Measurements from ENCODE around the gene DUSP16.
"Not testable (repeated sequence)": the region's sequence is repeated elsewhere in the genome, so short reads cannot be mapped to it uniquely, and the experiment has no call there.

Gene DUSP16, protein sequence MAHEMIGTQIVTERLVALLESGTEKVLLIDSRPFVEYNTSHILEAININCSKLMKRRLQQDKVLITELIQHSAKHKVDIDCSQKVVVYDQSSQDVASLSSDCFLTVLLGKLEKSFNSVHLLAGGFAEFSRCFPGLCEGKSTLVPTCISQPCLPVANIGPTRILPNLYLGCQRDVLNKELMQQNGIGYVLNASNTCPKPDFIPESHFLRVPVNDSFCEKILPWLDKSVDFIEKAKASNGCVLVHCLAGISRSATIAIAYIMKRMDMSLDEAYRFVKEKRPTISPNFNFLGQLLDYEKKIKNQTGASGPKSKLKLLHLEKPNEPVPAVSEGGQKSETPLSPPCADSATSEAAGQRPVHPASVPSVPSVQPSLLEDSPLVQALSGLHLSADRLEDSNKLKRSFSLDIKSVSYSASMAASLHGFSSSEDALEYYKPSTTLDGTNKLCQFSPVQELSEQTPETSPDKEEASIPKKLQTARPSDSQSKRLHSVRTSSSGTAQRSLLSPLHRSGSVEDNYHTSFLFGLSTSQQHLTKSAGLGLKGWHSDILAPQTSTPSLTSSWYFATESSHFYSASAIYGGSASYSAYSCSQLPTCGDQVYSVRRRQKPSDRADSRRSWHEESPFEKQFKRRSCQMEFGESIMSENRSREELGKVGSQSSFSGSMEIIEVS
- total RNA-seq, result 159 to 290 reads per million in 2 experiments

DNA sequence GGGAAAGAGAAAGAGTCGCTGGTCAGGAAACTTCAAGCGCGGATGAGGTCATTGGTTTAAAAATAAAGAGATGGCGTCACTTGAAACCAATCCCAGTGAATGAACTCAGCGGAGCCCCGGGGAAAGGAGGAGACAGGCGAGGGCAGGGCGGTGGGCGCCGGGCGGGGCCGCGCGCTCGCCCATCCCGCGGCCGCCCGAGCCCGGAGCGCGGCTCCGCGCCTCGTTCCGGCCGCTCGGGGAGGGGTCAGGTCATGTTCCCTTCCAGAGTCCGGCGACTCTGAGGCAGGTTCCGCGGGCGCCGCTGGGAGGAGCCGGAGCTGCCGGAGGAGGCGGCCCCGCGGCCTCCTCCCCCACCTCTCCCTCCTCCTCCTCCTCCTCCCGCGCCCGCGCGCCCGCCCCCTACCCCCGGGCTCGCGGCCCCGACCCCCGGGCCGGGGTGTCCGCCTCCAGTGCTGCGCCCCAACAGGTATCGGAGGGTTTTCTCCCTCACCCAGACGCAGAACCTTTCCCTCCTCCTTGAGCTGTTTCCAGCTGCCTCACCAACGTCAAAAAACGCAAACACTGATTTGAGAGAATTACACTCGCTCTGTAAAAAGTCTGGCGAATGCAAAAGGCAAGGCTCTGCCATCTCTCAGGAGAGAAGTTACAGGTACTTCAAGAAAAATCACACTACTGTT is at the start of gene DUSP16:
Gene DUSP16, minus strand, starts transcription at position 279 of the 677 bp plus-strand sequence. CDS start 41,765 bp downstream, outside the sequence.
- peak; percentile 76 for DNase-seq (ENCODE audit: low read depth)

DNA sequence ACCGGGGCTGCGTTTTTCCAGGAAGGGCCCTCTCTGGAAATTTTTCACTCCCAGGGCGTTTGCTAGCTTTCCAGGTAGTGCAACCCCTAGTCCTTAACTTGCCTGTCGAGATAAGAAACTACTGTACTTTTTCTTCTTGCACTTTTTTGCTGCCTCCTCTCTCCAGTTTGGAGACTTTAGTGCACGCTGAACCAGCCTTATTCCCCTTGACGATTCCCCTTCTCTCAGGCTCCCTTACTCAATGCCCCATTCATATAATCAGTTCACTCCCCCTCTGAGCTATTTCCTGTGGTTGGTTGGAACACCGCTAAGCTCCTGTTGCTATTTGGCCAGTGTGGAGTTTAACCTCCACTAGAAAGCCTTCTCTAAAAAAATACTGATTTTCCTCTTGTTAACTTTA is 49.7 kb upstream of the DUSP16 start:
- DNase-seq (ENCODE audit: low read depth), result no peak

- DNase-seq (ENCODE audit: low read depth), result peak; percentile 79
Observed at GRCh38 chr12:12611512-12612306, 49.0 kb upstream of the DUSP16 start, which contains the start of gene CREBL2. TSS of gene CREBL2 (plus strand) at chr12:12611876. CDS start at chr12:12612173, 297 bp downstream.

DNA sequence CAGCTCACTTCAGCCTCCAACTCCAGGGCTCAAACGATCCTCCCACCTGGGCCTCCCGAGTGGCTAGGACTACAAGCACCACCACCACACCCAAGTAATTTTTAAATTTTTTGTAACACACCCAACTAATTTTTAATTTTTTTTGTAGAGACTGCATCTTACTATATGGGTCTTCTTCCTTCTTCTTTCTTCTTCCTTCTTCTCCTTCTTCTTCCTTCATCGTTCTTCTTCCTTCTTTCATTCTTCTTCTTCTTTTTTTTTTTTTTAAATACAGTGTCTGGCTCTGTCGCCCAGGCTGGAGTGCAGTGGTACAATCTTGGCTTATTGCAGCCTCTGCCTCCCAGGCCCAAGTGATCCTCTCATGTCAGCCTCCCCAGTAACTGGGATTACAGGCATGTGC is 48.0 kb upstream of the DUSP16 start:
- DNase-seq (ENCODE audit: low read depth), result no peak

DNA sequence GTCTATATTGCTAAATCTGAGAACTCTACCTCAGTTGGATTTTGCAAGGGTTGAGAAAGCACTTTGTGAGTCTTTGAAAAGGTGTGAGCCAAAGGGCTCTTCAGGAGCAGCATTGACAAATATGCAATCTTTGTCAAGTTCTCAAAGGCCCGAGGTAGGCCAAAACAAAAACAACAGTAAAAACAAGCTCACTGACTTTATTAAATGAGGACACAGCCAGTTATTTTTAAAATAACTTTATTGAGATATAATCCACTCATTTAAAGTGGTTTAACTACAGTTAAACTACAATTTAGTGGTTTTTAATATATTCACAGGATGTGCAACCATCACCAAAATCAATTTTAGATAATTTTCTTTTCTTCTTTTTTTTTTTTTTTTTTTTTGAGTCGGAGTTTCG is 47.0 kb upstream of the DUSP16 start:
- DNase-seq (ENCODE audit: low read depth), result no peak

GRCh38 chr12:12608557-12608957 is 45.9 kb upstream of the DUSP16 start:
- no peak for DNase-seq (ENCODE audit: low read depth)

- DNase-seq (ENCODE audit: low read depth), result no peak
Observed at GRCh38 chr12:12606781-12607589, 44.3 kb upstream of the DUSP16 start.

GRCh38 chr12:12604740-12605139 is 42.1 kb upstream of the DUSP16 start:
- DNase-seq (ENCODE audit: low read depth), result no peak

DNA sequence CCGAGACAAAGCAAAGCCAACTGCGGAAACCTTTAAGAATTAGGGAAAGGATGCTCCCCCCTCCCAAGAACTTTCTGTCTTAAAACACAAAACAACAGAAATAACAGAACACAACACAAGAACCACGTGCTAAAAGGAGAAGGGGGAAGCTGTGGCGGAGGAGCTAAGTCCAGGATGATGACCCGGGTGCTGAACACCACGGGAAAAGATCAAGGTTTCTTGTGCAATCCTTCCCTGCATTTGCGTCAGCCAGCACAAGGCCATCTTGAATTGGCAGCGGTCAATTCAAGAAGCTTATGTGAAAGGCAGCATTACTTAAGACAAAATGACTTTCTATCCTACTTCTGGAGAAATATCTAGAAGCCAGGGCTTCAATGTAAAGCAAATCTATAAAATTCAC is 38.0 kb upstream of the DUSP16 start:
- no peak for DNase-seq (ENCODE audit: low read depth)

GRCh38 chr12:12599750-12600643 is 37.3 kb upstream of the DUSP16 start:
- no peak for DNase-seq (ENCODE audit: low read depth)

- no peak for DNase-seq (ENCODE audit: low read depth)
Observed at GRCh38 chr12:12598864-12599263, 36.2 kb upstream of the DUSP16 start.

GRCh38 chr12:12596598-12596997 is 33.9 kb upstream of the DUSP16 start:
- DNase-seq (ENCODE audit: low read depth), result not testable (repeated sequence)

DNA sequence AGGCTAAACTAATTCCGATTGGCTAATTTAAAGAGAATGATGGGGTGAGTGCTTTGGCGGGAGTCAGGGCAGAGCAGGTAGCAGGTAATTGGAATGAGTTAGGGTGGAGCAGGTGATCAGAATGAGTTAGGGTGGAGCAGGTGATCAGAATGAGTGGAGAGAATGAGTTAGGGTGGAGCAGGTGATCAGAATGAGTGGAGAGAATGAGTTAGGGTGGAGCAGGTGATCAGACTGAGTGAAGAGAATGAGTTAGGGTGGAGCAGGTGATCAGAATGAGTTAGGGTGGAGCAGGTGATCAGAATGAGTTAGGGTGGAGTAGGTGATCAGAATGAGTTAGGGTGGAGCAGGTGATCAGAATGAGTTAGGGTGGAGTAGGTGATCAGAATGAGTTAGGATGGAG is 33.3 kb upstream of the DUSP16 start:
- DNase-seq (ENCODE audit: low read depth), result not testable (repeated sequence)

DNA sequence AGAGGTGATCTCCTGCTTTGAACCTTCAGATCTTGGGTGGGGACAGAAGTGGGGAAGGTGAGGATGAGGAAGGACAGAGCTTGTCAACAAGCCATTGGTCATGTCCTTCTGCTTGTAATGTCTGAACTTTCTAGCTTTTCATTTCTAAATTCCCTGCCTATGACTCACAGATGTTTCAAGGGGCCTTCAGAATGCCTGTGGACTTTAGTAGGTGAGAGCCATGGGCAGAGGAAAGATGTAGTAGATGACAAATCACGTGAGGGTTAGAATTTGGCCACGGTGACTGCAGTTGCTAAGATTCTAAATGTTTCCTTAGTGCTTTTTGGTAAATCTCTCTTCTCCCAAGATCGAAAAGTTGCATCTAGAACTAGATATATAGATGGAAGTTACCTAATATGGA is 30.3 kb upstream of the DUSP16 start:
- DNase-seq (ENCODE audit: low read depth), result no peak

DNA sequence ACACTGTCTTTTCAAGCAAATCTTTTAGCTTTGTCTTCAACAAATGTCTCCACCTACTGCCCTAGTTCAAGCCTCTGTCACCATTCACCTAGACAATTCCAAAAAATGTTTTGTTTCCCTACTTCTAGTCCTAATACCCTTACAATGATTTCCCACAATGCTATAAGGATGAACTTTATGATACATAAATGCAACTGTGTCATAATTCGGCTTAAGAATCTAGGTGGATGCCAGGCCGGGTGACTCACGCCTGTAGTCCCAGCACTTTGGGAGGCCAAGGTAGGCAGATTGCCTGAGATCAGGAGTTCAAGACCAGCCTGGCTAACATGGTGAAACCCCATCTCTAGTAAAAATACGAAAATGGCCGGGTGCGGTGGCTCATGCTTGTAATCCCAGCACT is 28.3 kb upstream of the DUSP16 start:
- no peak for DNase-seq (ENCODE audit: low read depth)

GRCh38 chr12:12588436-12588835 is 25.8 kb upstream of the DUSP16 start:
- DNase-seq (ENCODE audit: low read depth), result not testable (repeated sequence)

DNA sequence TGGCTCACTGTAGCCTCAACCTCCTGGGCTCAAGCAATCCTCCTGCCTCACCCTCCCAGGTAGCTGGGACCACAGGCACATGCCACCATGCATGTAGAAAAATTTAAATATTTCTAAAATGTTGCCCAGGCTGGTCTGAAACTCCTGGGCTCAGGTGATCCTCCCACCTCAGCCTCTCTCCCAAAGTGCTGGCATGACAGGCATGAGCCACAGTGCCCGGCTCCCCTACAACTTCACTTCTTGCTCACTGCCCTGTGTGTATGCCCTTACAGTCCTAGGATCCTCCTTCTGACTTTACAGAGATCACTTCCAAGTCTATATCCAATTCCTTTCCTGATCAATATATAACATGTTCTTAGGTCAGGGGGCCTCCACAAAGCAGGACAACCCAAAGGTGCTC is 25.2 kb upstream of the DUSP16 start:
- DNase-seq (ENCODE audit: low read depth), result no peak

GRCh38 chr12:12586879-12587675 is 24.4 kb upstream of the DUSP16 start:
- DNase-seq (ENCODE audit: low read depth), result no peak
